ENCODE measurements around the gene ZNF10. TPM values are rescaled to one million over a fixed set of nuclear protein-coding genes. Genes with fewer than 3 reads are reported as not detected.
A peak's percentile ranks its signal among the peaks of the same experiment; 100 is the strongest.

Gene ZNF10
- total RNA-seq, 2 donors from 2014 or later = 2.3 to 3.9 TPM

- no peak for ATAC-seq
- no peak overlapping the region for H3K4me3 Mint-ChIP-seq
- peaks cover 79% of the 10 kb centered on the region for H3K36me3 Mint-ChIP-seq
- DNase-seq (ENCODE audit: low spot score) = no peak
- no peaks in the 10 kb centered on the region for H3K4me1 Mint-ChIP-seq (ENCODE audit: low read depth in 2 of 2)
- H3K27ac Mint-ChIP-seq = no peak overlapping the region
- no peaks in the 10 kb centered on the region for H3K27me3 Mint-ChIP-seq
- H3K9me3 Mint-ChIP-seq = peaks cover 41% of the 10 kb centered on the region
Measured at GRCh38 chr12:133156125-133156690, 25.8 kb downstream of the ZNF10 start.

GRCh38 chr12:133165776-133166175, 35.3 kb downstream of the ZNF10 start:
- H3K27ac Mint-ChIP-seq = no peak overlapping the region
- peaks cover 34% of the 10 kb centered on the region for H3K36me3 Mint-ChIP-seq
- no peaks in the 10 kb centered on the region for H3K4me1 Mint-ChIP-seq (ENCODE audit: low read depth in 2 of 2)
- no peak for ATAC-seq
- H3K9me3 Mint-ChIP-seq = peaks cover 14% of the 10 kb centered on the region
- H3K27me3 Mint-ChIP-seq = no peaks in the 10 kb centered on the region
- DNase-seq (ENCODE audit: low spot score) = no peak
- H3K4me3 Mint-ChIP-seq = no peak overlapping the region

- H3K4me3 Mint-ChIP-seq = no peak overlapping the region
- H3K4me1 Mint-ChIP-seq (ENCODE audit: low read depth in 2 of 2) = no peaks in the 10 kb centered on the region
- H3K9me3 Mint-ChIP-seq = peaks cover 15% of the 10 kb centered on the region
- peaks cover 31% of the 10 kb centered on the region for H3K36me3 Mint-ChIP-seq
- ATAC-seq (no peak), DNase-seq (ENCODE audit: low spot score) (no peak)
- H3K27me3 Mint-ChIP-seq = peaks cover 0 to 21% of the 10 kb centered on the region in 2 donors
- H3K27ac Mint-ChIP-seq = no peak overlapping the region
Measured at GRCh38 chr12:133172491-133172890, 42.1 kb downstream of the ZNF10 start.

GRCh38 chr12:133174901-133175300, 44.5 kb downstream of the ZNF10 start:
- no peak for ATAC-seq
- H3K36me3 Mint-ChIP-seq = peaks cover 42% of the 10 kb centered on the region

GRCh38 chr12:133180669-133181068, 50.2 kb downstream of the ZNF10 start:
- H3K4me1 Mint-ChIP-seq (ENCODE audit: low read depth in 2 of 2) = peaks cover 14 to 24% of the 10 kb centered on the region in 2 donors
- peaks cover 0 to 12% of the 10 kb centered on the region in 2 donors for H3K27me3 Mint-ChIP-seq
- peaks cover 38% of the 10 kb centered on the region for H3K9me3 Mint-ChIP-seq
- no peak for ATAC-seq
- H3K36me3 Mint-ChIP-seq = peaks cover 77% of the 10 kb centered on the region
- H3K4me3 Mint-ChIP-seq = no peak overlapping the region
- DNase-seq (ENCODE audit: low spot score) = no peak
- H3K27ac Mint-ChIP-seq = no peak overlapping the region

More at GRCh38 chr12:133174901-133175300, 44.5 kb downstream of the ZNF10 start:
- no peak for DNase-seq (ENCODE audit: low spot score)
- Mint-ChIP-seq H3K4me3 (no peak overlapping the region), H3K4me1 (ENCODE audit: low read depth in 2 of 2) (no peaks in the 10 kb centered on the region), H3K27ac (no peak overlapping the region), H3K27me3 (peaks cover 0 to 21% of the 10 kb centered on the region in 2 donors), H3K9me3 (peaks cover 23% of the 10 kb centered on the region)

- peak; percentile 94 for DNase-seq (ENCODE audit: low spot score)
- Mint-ChIP-seq H3K27me3 (peaks cover 0 to 5% of the 10 kb centered on the region in 2 donors), H3K9me3 (peaks cover 35% of the 10 kb centered on the region), H3K4me1 (ENCODE audit: low read depth in 2 of 2) (peaks cover 14 to 24% of the 10 kb centered on the region in 2 donors), H3K4me3 (peak within 1 kb of the TSS; percentile 96), H3K27ac (peak within 1 kb of the TSS; percentile 85 to 94), H3K36me3 (peaks cover 74% of the 10 kb centered on the region)
- peak; percentile 94 to 98 for ATAC-seq
Measured at GRCh38 chr12:133181238-133181959, 51.0 kb downstream of the ZNF10 start, which contains the start of gene ZNF268. TSS of gene ZNF268 (plus strand) at chr12:133181495. CDS start at chr12:133181998, 503 bp downstream.

- H3K9me3 Mint-ChIP-seq = peaks cover 27% of the 10 kb centered on the region
- ATAC-seq = no peak
Measured at GRCh38 chr12:133190176-133190575, 59.7 kb downstream of the ZNF10 start.

GRCh38 chr12:133192847-133193246, 62.4 kb downstream of the ZNF10 start:
- no peak overlapping the region for H3K4me3 Mint-ChIP-seq
- peaks cover 23% of the 10 kb centered on the region for H3K9me3 Mint-ChIP-seq
- DNase-seq (ENCODE audit: low spot score) (no peak), ATAC-seq (no peak)
- H3K4me1 Mint-ChIP-seq (ENCODE audit: low read depth in 2 of 2) = peaks cover 0 to 2% of the 10 kb centered on the region in 2 donors
- H3K36me3 Mint-ChIP-seq = peaks cover 83% of the 10 kb centered on the region
- H3K27me3 Mint-ChIP-seq = no peaks in the 10 kb centered on the region
- no peak overlapping the region for H3K27ac Mint-ChIP-seq

More at GRCh38 chr12:133190176-133190575, 59.7 kb downstream of the ZNF10 start:
- Mint-ChIP-seq H3K27ac (no peak overlapping the region), H3K36me3 (peaks cover 96% of the 10 kb centered on the region), H3K27me3 (no peaks in the 10 kb centered on the region), H3K4me1 (ENCODE audit: low read depth in 2 of 2) (peaks cover 5 to 7% of the 10 kb centered on the region in 2 donors), H3K4me3 (no peak overlapping the region)
- DNase-seq (ENCODE audit: low spot score) = no peak

GRCh38 chr12:133201888-133202287, 71.5 kb downstream of the ZNF10 start:
- H3K27ac Mint-ChIP-seq = no peak overlapping the region

GRCh38 chr12:133202493-133203343, 72.3 kb downstream of the ZNF10 start:
- no peak overlapping the region for H3K4me3 Mint-ChIP-seq
- peaks cover 70% of the 10 kb centered on the region for H3K36me3 Mint-ChIP-seq
- H3K27me3 Mint-ChIP-seq = no peaks in the 10 kb centered on the region
- H3K4me1 Mint-ChIP-seq (ENCODE audit: low read depth in 2 of 2) = no peaks in the 10 kb centered on the region
- H3K9me3 Mint-ChIP-seq = peaks cover 29% of the 10 kb centered on the region
- ATAC-seq = no peak
- peak overlapping the region; percentile 44 to 59 for H3K27ac Mint-ChIP-seq
- no peak for DNase-seq (ENCODE audit: low spot score)

More at GRCh38 chr12:133201888-133202287, 71.5 kb downstream of the ZNF10 start:
- Mint-ChIP-seq H3K27me3 (no peaks in the 10 kb centered on the region), H3K9me3 (peaks cover 29% of the 10 kb centered on the region), H3K4me3 (no peak overlapping the region), H3K36me3 (peaks cover 68% of the 10 kb centered on the region), H3K4me1 (ENCODE audit: low read depth in 2 of 2) (no peaks in the 10 kb centered on the region)
- DNase-seq (ENCODE audit: low spot score) (no peak), ATAC-seq (no peak)

GRCh38 chr12:133203344-133204263, 73.2 kb downstream of the ZNF10 start:
- peak overlapping the region; percentile 44 to 59 for H3K27ac Mint-ChIP-seq
- H3K4me3 Mint-ChIP-seq = no peak overlapping the region
- peaks cover 32% of the 10 kb centered on the region for H3K9me3 Mint-ChIP-seq
- no peaks in the 10 kb centered on the region for H3K4me1 Mint-ChIP-seq (ENCODE audit: low read depth in 2 of 2)
- no peak for DNase-seq (ENCODE audit: low spot score)
- no peaks in the 10 kb centered on the region for H3K27me3 Mint-ChIP-seq
- peaks cover 74% of the 10 kb centered on the region for H3K36me3 Mint-ChIP-seq
- ATAC-seq = no peak

GRCh38 chr12:133204264-133204603, 73.8 kb downstream of the ZNF10 start:
- Mint-ChIP-seq H3K4me3 (no peak overlapping the region), H3K27me3 (no peaks in the 10 kb centered on the region), H3K4me1 (ENCODE audit: low read depth in 2 of 2) (no peaks in the 10 kb centered on the region), H3K9me3 (peaks cover 32% of the 10 kb centered on the region), H3K27ac (no peak overlapping the region), H3K36me3 (peaks cover 76% of the 10 kb centered on the region)
- DNase-seq (ENCODE audit: low spot score) (no peak), ATAC-seq (no peak)

- Mint-ChIP-seq H3K9me3 (peaks cover 20% of the 10 kb centered on the region), H3K36me3 (peaks cover 59% of the 10 kb centered on the region), H3K27me3 (no peaks in the 10 kb centered on the region), H3K27ac (no peak overlapping the region), H3K4me3 (no peak overlapping the region), H3K4me1 (ENCODE audit: low read depth in 2 of 2) (no peaks in the 10 kb centered on the region)
- ATAC-seq (no peak), DNase-seq (ENCODE audit: low spot score) (no peak)
Measured at GRCh38 chr12:133206390-133206789, 76.0 kb downstream of the ZNF10 start.

Measured in natural killer cell treated with Interleukin-12 subunit alpha and Interleukin-12 subunit beta and Interleukin-15 and Interleukin-18, amount 100 ng/mL, for 72 hours (primary cell).